ENCODE data around the gene ACSL6. TPM values are rescaled to one million over a fixed set of nuclear protein-coding genes. Genes with fewer than 3 reads are reported as not detected.

Gene ACSL6, protein sequence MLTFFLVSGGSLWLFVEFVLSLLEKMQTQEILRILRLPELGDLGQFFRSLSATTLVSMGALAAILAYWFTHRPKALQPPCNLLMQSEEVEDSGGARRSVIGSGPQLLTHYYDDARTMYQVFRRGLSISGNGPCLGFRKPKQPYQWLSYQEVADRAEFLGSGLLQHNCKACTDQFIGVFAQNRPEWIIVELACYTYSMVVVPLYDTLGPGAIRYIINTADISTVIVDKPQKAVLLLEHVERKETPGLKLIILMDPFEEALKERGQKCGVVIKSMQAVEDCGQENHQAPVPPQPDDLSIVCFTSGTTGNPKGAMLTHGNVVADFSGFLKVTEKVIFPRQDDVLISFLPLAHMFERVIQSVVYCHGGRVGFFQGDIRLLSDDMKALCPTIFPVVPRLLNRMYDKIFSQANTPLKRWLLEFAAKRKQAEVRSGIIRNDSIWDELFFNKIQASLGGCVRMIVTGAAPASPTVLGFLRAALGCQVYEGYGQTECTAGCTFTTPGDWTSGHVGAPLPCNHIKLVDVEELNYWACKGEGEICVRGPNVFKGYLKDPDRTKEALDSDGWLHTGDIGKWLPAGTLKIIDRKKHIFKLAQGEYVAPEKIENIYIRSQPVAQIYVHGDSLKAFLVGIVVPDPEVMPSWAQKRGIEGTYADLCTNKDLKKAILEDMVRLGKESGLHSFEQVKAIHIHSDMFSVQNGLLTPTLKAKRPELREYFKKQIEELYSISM
- total RNA-seq = 1 to 10 TPM in 1 of 3 donors, under 1 TPM in 2; 0.32 to 1.8 (median 0.33) TPM

DNA sequence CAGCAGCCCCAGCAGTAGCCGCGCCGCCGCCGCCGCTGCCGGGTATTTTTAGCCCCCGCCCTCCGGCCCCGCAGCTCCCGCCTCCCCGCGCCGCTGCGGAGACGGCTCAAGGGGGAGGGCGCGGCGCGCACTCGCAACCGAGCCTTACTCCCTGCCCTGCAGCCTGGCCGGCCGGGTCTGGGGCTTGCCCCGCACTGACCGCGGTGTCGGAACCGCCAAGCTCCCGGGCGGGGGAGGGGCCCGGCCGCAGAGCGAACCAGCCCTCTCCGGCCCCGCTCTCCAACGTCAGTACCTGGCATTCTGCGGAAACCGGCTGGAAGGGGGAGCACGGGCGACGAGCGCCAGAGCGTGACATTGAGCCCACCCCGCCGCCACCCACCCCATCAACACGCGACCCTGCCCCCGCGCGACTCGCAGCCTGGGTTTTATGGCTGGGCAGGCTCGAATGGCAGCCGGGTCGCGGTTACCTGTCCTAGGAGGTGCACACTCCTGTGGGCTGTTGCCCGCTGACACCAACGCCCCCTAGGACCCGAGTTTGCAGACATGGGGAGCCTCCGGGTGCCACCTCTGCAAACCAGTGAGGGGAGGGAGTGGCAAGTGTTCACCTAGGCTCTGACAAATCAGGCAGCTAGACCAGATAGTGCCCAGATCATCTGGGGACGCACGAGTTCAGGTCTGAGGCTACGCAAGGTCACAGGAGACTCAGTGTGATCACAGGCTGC is at the start of gene ACSL6:
Gene ACSL6 (minus strand): TSS at position 37 of the 722 bp plus-strand sequence. CDS start 105 bp downstream, outside the sequence.
- no peak for DNase-seq (ENCODE audit: low spot score in 2 of 2)
- H3K36me3 ChIP-seq = no peaks in the 10 kb centered on the region
- no peaks in the 10 kb centered on the region for H3K4me1 ChIP-seq
- TF ChIP-seq POLR2AphosphoS5 (IDR thresholded peaks at IDR 0.05) = no peak
- TF ChIP-seq POLR2A (IDR thresholded peaks at IDR 0.05) = no peak
- TF ChIP-seq, protein P1, sequence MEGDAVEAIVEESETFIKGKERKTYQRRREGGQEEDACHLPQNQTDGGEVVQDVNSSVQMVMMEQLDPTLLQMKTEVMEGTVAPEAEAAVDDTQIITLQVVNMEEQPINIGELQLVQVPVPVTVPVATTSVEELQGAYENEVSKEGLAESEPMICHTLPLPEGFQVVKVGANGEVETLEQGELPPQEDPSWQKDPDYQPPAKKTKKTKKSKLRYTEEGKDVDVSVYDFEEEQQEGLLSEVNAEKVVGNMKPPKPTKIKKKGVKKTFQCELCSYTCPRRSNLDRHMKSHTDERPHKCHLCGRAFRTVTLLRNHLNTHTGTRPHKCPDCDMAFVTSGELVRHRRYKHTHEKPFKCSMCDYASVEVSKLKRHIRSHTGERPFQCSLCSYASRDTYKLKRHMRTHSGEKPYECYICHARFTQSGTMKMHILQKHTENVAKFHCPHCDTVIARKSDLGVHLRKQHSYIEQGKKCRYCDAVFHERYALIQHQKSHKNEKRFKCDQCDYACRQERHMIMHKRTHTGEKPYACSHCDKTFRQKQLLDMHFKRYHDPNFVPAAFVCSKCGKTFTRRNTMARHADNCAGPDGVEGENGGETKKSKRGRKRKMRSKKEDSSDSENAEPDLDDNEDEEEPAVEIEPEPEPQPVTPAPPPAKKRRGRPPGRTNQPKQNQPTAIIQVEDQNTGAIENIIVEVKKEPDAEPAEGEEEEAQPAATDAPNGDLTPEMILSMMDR (IDR thresholded peaks at IDR 0.05) = no peak
- peak within 1 kb of the TSS; percentile 45 to 74 (median 59) for H3K4me3 ChIP-seq
- H3K27ac ChIP-seq = no peak within 1 kb of the TSS
- H3K9me3 ChIP-seq = no peaks in the 10 kb centered on the region
- intact Hi-C loops (cut with DNase I; ENCODE audit: low total_unique reads) = no loop called here
- peaks cover 0 to 14% of the 10 kb centered on the region in 2 donors for H3K27me3 ChIP-seq

DNA sequence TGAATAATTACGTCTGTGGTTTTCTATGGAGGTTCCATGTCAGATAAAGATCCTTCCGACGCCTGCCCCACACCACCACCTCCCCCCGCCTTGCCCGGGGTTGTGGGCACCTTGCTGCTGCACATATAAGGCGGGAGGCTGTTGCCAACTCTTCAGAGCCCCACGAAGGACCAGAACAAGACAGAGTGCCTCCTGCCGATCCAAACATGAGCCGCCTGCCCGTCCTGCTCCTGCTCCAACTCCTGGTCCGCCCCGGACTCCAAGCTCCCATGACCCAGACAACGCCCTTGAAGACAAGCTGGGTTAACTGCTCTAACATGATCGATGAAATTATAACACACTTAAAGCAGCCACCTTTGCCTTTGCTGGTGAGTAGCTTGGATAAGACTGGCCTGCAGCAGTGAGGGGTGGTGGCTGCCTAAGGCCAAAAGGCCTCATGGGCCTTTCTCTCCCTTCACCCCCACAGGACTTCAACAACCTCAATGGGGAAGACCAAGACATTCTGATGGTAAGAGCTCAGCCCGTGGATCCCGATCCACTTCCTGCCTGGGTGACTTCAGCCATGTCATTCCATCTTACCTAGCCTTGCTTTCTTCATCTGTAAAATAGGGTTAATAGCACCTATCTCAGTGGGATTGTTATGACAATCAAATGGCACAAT is 49.2 kb upstream of the ACSL6 start, which contains the start of gene IL3:
Gene IL3 (plus strand): TSS at position 155 of the 661 bp plus-strand sequence. CDS start 52 bp downstream, at position 207.
- H3K9me3 ChIP-seq = no peaks in the 10 kb centered on the region
- H3K4me1 ChIP-seq = no peaks in the 10 kb centered on the region
- no peak within 1 kb of the TSS for H3K27ac ChIP-seq
- no peaks in the 10 kb centered on the region for H3K36me3 ChIP-seq
- H3K27me3 ChIP-seq = no peaks in the 10 kb centered on the region
- DNase-seq (ENCODE audit: low spot score in 2 of 2) = peak in 1 of 2 donors; percentile 30
- TF ChIP-seq POLR2A (IDR thresholded peaks at IDR 0.05) = no peak
- TF ChIP-seq, protein P1 (IDR thresholded peaks at IDR 0.05) = no peak
- no peak for TF ChIP-seq POLR2AphosphoS5 (IDR thresholded peaks at IDR 0.05)
- intact Hi-C loops (cut with DNase I; ENCODE audit: low total_unique reads) = no loop called here
- H3K4me3 ChIP-seq = no peak within 1 kb of the TSS

DNA sequence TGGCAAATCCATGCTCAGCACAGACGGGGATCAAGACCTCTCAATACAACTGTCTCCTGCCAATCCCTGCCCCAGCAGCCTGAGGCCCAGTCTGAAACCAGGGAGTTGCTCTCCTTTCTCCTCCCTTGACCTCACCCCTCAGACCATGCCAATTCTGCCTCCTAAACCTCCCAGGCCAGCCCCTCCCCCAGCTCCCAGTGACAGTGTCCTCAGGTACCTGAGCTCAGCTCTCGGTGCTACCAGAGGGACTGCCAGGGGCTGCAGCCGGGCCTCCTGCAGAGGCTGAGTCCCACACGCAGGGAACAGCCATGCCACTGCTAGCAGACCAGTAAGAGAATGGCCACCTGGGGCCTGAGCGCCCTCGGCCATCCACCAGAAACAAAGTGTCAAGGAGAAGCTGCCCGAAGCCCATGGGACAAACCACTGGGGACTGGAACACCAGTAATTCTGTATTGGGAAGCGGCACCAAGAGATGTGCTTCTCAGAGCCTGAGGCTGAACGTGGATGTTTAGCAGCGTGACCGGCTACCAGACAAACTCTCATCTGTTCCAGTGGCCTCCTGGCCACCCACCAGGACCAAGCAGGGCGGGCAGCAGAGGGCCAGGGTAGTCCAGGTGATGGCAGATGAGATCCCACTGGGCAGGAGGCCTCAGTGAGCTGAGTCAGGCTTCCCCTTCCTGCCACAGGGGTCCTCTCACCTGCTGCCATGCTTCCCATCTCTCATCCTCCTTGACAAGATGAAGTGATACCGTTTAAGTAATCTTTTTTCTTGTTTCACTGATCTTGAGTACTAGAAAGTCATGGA is 48.4 kb upstream of the ACSL6 start:
- intact Hi-C loops (cut with DNase I; ENCODE audit: low total_unique reads) = no loop called here
- DNase-seq (ENCODE audit: low spot score in 2 of 2) = peak in 1 of 2 donors; percentile 47
- no peak overlapping the region for H3K4me3 ChIP-seq
- no peaks in the 10 kb centered on the region for H3K9me3 ChIP-seq
- no peaks in the 10 kb centered on the region for H3K36me3 ChIP-seq
- no peaks in the 10 kb centered on the region for H3K27me3 ChIP-seq
- TF ChIP-seq POLR2A (IDR thresholded peaks at IDR 0.05) (no peak), POLR2AphosphoS5 (IDR thresholded peaks at IDR 0.05) (no peak)
- TF ChIP-seq, protein P1 (IDR thresholded peaks at IDR 0.05) = no peak
- H3K27ac ChIP-seq = no peak overlapping the region
- H3K4me1 ChIP-seq = no peaks in the 10 kb centered on the region

DNA sequence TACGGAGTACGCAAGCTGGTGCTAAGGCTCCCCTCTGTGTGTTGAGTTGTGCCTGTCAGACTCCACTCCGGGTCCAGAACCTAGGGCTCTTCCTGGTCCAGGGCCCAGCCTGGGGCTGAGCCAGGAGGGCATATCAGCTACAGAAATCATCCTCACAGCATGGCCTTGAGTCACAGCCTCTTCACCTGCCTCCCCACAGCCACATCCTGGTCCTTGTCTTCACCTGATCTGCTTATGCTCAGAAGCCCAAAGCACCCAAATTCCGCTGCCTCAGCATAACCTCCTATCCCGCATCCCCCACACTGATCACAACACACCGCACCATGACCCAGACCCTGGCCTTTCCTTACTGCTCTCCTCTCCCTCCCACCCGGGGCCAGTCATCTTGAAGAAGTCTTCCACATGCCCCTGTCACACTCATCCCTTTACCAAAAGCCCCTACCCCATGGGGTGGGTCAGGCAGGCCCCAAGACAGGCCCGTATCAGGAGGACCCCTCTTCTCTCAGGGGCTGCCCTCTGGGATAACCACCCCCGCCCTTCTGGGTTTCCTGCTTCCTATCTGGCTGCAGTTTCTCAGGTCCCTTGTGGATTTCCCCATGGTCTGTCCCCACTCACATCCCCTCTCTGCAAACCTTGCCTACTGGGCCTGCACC is 47.7 kb upstream of the ACSL6 start:
- peak in 1 of 2 donors; percentile 35 for DNase-seq (ENCODE audit: low spot score in 2 of 2)
- TF ChIP-seq POLR2AphosphoS5 (IDR thresholded peaks at IDR 0.05) (no peak), POLR2A (IDR thresholded peaks at IDR 0.05) (no peak)
- TF ChIP-seq, protein P1 (IDR thresholded peaks at IDR 0.05) = no peak
- no peaks in the 10 kb centered on the region for H3K36me3 ChIP-seq
- no peaks in the 10 kb centered on the region for H3K9me3 ChIP-seq
- H3K4me3 ChIP-seq = no peak overlapping the region
- no peaks in the 10 kb centered on the region for H3K27me3 ChIP-seq
- H3K4me1 ChIP-seq = no peaks in the 10 kb centered on the region
- intact Hi-C loops (cut with DNase I; ENCODE audit: low total_unique reads) = no loop called here
- no peak overlapping the region for H3K27ac ChIP-seq
